WI38 (cell line): ENCODE data around the gene DUSP1.
"Not testable (repeated sequence)": the region's sequence is repeated elsewhere in the genome, so short reads cannot be mapped to it uniquely, and the experiment has no call there.

Source experiments
- H3K4me3 ChIP-seq: 2 replicates; pipeline ENCODE4 v1.5.1; 2011; ENCODE audit warnings: low read depth, mild to moderate bottlenecking, control low read depth, low read length
- CTCF ChIP-seq: IDR thresholded peaks from 2 replicates; pipeline ENCODE4 v1.5.1; 2012; ENCODE audit warnings: low read depth, mild to moderate bottlenecking, control low read depth, low read length

The DUSP1 gene

GRCh38 chr5:172815631-172816030, 44.6 kb upstream of the DUSP1 start:
- H3K4me3 ChIP-seq, result no peak overlapping the region
- TF ChIP-seq CTCF, result no peak

- not testable (repeated sequence) for H3K4me3 ChIP-seq
Observed at GRCh38 chr5:172810996-172811395, 40.0 kb upstream of the DUSP1 start.

GRCh38 chr5:172809774-172810173, 38.8 kb upstream of the DUSP1 start:
- no peak overlapping the region for H3K4me3 ChIP-seq
- TF ChIP-seq CTCF, result no peak

GRCh38 chr5:172807766-172808311, 36.8 kb upstream of the DUSP1 start:
- no peak for TF ChIP-seq CTCF
- no peak overlapping the region for H3K4me3 ChIP-seq

GRCh38 chr5:172806897-172807672, 36.1 kb upstream of the DUSP1 start:
- H3K4me3 ChIP-seq, result no peak overlapping the region
- no peak for TF ChIP-seq CTCF

- no peak for TF ChIP-seq CTCF
- H3K4me3 ChIP-seq, result no peak overlapping the region
Observed at GRCh38 chr5:172805736-172806255, 34.8 kb upstream of the DUSP1 start.

GRCh38 chr5:172805018-172805683, 34.2 kb upstream of the DUSP1 start:
- H3K4me3 ChIP-seq, result no peak overlapping the region
- TF ChIP-seq CTCF, result no peak
